GM12878 (cell line): ENCODE results near the gene MEIOB. TPM values are rescaled to one million over a fixed set of nuclear protein-coding genes. Genes with fewer than 3 reads are reported as not detected.

Source experiments
- ATAC-seq: fragments of 200-7000 bp; cut with Tn5 transposase; 3 replicates; pipeline ENCODE4 v1.9.1; 2020; ENCODE audit warnings: mild to moderate bottlenecking, moderate library complexity
- BruUV-seq: library from RNA; stranded (reverse); fragments of 400-500 nt; replicated peaks from 2 replicates; lab custom pipeline; 2021; lab: Mats Ljungman, UMichigan
- CTCF ChIA-PET: fragments of 300-600 bp; sonication (Branson Sonifier 250); formaldehyde crosslinking; extraction: SDS; loops from one replicate; lab custom pipeline; 2021; ENCODE audit warnings: inconsistent platforms; lab: Yijun Ruan, JAX
- POLR2A ChIA-PET: fragments of 350-600 bp; formaldehyde crosslinking; extraction: SDS; loops from one replicate; lab custom pipeline; 2021; ENCODE audit warnings: inconsistent platforms; lab: Charles Lee
- RAD21 ChIA-PET: fragments of 300-600 bp; sonication (Branson Sonifier 250); formaldehyde crosslinking; loops from one replicate; lab custom pipeline; 2023; ENCODE audit warnings: antibody characterized with exemption; ENCODE audit not compliant: unreplicated experiment; lab: Charles Lee
- SMC1A ChIA-PET: fragments of 300-600 bp; sonication (Branson Sonifier 250); formaldehyde crosslinking; loops from one replicate; lab custom pipeline; 2023; ENCODE audit not compliant: unreplicated experiment, uncharacterized antibody; lab: Charles Lee
- DNase-seq: peaks from one replicate; pipeline ENCODE4 v3.0.0-alpha.2; 2011; ENCODE audit warnings: low read depth, low spot score
- FAIRE-seq: peaks from 3 replicates; lab custom pipeline; 2011; peaks lifted over from hg19 to GRCh38; lab: Jason Lieb, UNC
- H2AFZ ChIP-seq: 2 replicates; pipeline ENCODE4 v1.6.0; 2011; ENCODE audit warnings: low read depth, low read length, control low read depth; ENCODE audit not compliant: control insufficient read depth
- H3K27ac ChIP-seq: 2 replicates; pipeline ENCODE4 v1.5.1; 2011; ENCODE audit warnings: control low read depth; ENCODE audit not compliant: control insufficient read depth, insufficient read depth
- H3K27me3 ChIP-seq, 2 experiments: replicated peaks in 1 of 2; 2 replicates each; pipeline versions ENCODE4 v1.6.0 to v1.6.1; 2011; ENCODE audit warnings: low read length in 1 of 2; ENCODE audit not compliant: control insufficient read depth in 2 of 2, insufficient read depth in 2 of 2
- H3K36me3 ChIP-seq, 2 experiments: 2 replicates each; pipeline ENCODE4 v1.5.1; 2011; ENCODE audit warnings: low read length in 1 of 2; ENCODE audit not compliant: control insufficient read depth in 2 of 2, insufficient read depth in 2 of 2
- H3K4me1 ChIP-seq: 2 replicates; pipeline ENCODE4 v1.6.1; 2011; ENCODE audit warnings: mild to moderate bottlenecking, low read length, moderate library complexity, mixed read lengths; ENCODE audit not compliant: control insufficient read depth, insufficient read depth
- H3K4me2 ChIP-seq: 2 replicates; pipeline ENCODE4 v1.6.0; 2011; ENCODE audit warnings: control low read depth; ENCODE audit not compliant: control insufficient read depth, insufficient read depth
- H3K4me3 ChIP-seq: fragments of 200-600 bp; sonication (generic); 2 replicates; pipeline ENCODE4 v1.5.1; 2016
- H3K79me2 ChIP-seq: 2 replicates; pipeline ENCODE4 v1.6.0; 2011; ENCODE audit warnings: low read length; ENCODE audit not compliant: control insufficient read depth, insufficient read depth
- H3K9ac ChIP-seq: 2 replicates; pipeline ENCODE4 v1.8.0; 2011; ENCODE audit warnings: low read length, control low read depth, mixed read lengths; ENCODE audit not compliant: control insufficient read depth, insufficient read depth
- H3K9me3 ChIP-seq: replicated peaks from 3 replicates; pipeline ENCODE4 v1.5.1; 2011; ENCODE audit warnings: mild to moderate bottlenecking, low read length; ENCODE audit not compliant: control insufficient read depth, insufficient read depth
- H4K20me1 ChIP-seq: 2 replicates; pipeline ENCODE4 v1.6.0; 2011; ENCODE audit not compliant: control insufficient read depth, insufficient read depth
- BCL11A ChIP-seq: IDR thresholded peaks from 2 replicates; pipeline ENCODE4 v1.6.1; 2011; ENCODE audit warnings: low read depth, low read length
- BHLHE40 ChIP-seq, 2 experiments: fragments of 450-650 bp in 1 of 2; IDR thresholded peaks; 2 replicates each; pipeline ENCODE4 v1.6.1; 2011 to 2017; ENCODE audit warnings: low read depth in 2 of 2, borderline replicate concordance in 1 of 2, improper control_type of control experiment in 1 of 2, low read length in 1 of 2, mild to moderate bottlenecking in 1 of 2
- CHD1 ChIP-seq: IDR thresholded peaks from 2 replicates; pipeline ENCODE4 v1.6.1; 2012; ENCODE audit warnings: low read depth, low read length, improper control_type of control experiment
- EED ChIP-seq: sonication (generic); IDR thresholded peaks from 2 replicates; pipeline ENCODE4 v1.6.1; 2016; ENCODE audit warnings: antibody characterized with exemption, low read depth
- EP300 ChIP-seq, 2 experiments: fragments of 150-350 bp in 1 of 2; IDR thresholded peaks; 2 replicates each; pipeline ENCODE4 v1.6.1; 2011 to 2012; ENCODE audit warnings: low read depth in 2 of 2, low read length in 2 of 2, borderline replicate concordance in 1 of 2, improper control_type of control experiment in 1 of 2, inconsistent platforms in 1 of 2; ENCODE audit not compliant: control insufficient read depth in 1 of 2
- KAT2A ChIP-seq: conservative IDR thresholded peaks from 2 replicates; pipeline ENCODE4 v1.6.1; 2011; ENCODE audit warnings: low read depth, low read length; ENCODE audit not compliant: control insufficient read depth
- NFYA ChIP-seq: IDR thresholded peaks from 2 replicates; pipeline ENCODE4 v1.6.1; 2011; ENCODE audit warnings: low read depth, mild to moderate bottlenecking, low read length, improper control_type of control experiment, borderline replicate concordance
- NKRF ChIP-seq: fragments of 450-650 bp; conservative IDR thresholded peaks from 2 replicates; pipeline ENCODE4 v1.6.1; 2017; ENCODE audit warnings: mild to moderate bottlenecking, moderate library complexity
- PML ChIP-seq: IDR thresholded peaks from 2 replicates; pipeline ENCODE4 v1.6.1; 2012; ENCODE audit warnings: low read length, inconsistent platforms
- RAD51 ChIP-seq: fragments of 450-650 bp; IDR thresholded peaks from 2 replicates; pipeline ENCODE4 v1.6.1; 2016; ENCODE audit warnings: moderate library complexity, mild to moderate bottlenecking, inconsistent platforms
- TARDBP ChIP-seq: IDR thresholded peaks from 2 replicates; pipeline ENCODE4 v1.6.1; 2016; ENCODE audit warnings: borderline replicate concordance
- USF1 ChIP-seq: IDR thresholded peaks from 2 replicates; pipeline ENCODE4 v1.6.1; 2011; ENCODE audit warnings: borderline replicate concordance, low read depth, mild to moderate bottlenecking, moderate library complexity, mixed read lengths, low read length; ENCODE audit not compliant: insufficient read depth; ENCODE audit errors: extremely low read length
- ZNF24 ChIP-seq: fragments of 450-650 bp; IDR thresholded peaks from 2 replicates; pipeline ENCODE4 v1.6.1; 2017; ENCODE audit warnings: antibody characterized with exemption, mild to moderate bottlenecking
- WGBS: methylation state at CpG from one replicate; pipeline ENCODE4 v1.1.6; 2016; ENCODE audit warnings: low lambda C conversion rate; ENCODE audit not compliant: insufficient replicate concordance, insufficient coverage; ENCODE audit errors: missing lambda C conversion rate; 5-methylcytosine and 5-hydroxymethylcytosine counted together
- in situ Hi-C: fragments of 300-500 bp; cut with MboI; formaldehyde crosslinking; loops from 9 replicates; pipeline ENCODE4 v1.14.3; 2018; ENCODE audit warnings: mixed read lengths
- intact Hi-C: fragments of 100-400 bp; cut with micrococcal nuclease; formaldehyde crosslinking; loops from one replicate; pipeline ENCODE4 v1.14.2; 2022; ENCODE audit not compliant: unreplicated experiment
- polyA plus RNA-seq, 11 experiments: library from polyadenylated mRNA; depleted of rRNA in 4 of 11; unstranded in 6 of 11; stranded (reverse) in 5 of 11; fragments of >200 nt; fragmentation: Nextera tagmentation in 4 of 11; fragmentation: Illumina TruSeq in 1 of 11; extraction: Ambion mirVana in 4 of 11; extraction: Trizol in 1 of 11; gene quantifications; 1 replicate in 1 of 11; 2 replicates in 10 of 11; pipeline versions ENCODE4 v1.2.1 to v1.2.3, GENCODE V29; 2011 to 2016; ENCODE audit warnings: inconsistent platforms in 2 of 11, missing spikeins in 2 of 11, low read depth in 1 of 11
- total RNA-seq, 4 experiments: library from RNA; depleted of rRNA in 3 of 4; stranded (reverse); fragments of >200 nt in 3 of 4; fragmentation: Illumina TruSeq in 1 of 4; extraction: Trizol in 1 of 4; gene quantifications; 2 replicates each; pipeline versions ENCODE4 v1.2.1 to v1.2.3, GENCODE V29; 2013 to 2021
- TF ChIP-seq, protein P1 (sequence below): fragments of 450-650 bp; IDR thresholded peaks from 2 replicates; pipeline ENCODE4 v1.6.1; 2018; ENCODE audit warnings: borderline replicate concordance, mild to moderate bottlenecking; ENCODE audit not compliant: partially characterized antibody
- TF ChIP-seq, protein P2 (sequence below): IDR thresholded peaks from 2 replicates; pipeline ENCODE4 v1.6.1; 2011; ENCODE audit warnings: low read depth, low read length, improper control_type of control experiment, borderline replicate concordance

The MEIOB gene
- total and polyA plus RNA-seq, 10 of the 15 experiments (the other 5 are each of a cell fraction or from before 2014, with no cell fraction given) = 0.04 to 0.26 (median 0.09) TPM; not detected in 5

GRCh38 chr16:1826691-1827573, 45.0 kb downstream of the MEIOB start, which contains the start of the genes FAHD1 and HAGH:
Gene FAHD1 (plus strand): TSS chr16:1827206. CDS start chr16:1827239, 33 bp downstream.
Gene HAGH (minus strand): TSS chr16:1826825. CDS start chr16:1826787, 38 bp downstream.
- ATAC-seq = peak; percentile 96
- Histone ChIP-seq H3K9ac (peak within 1 kb of the TSS; percentile 77), H3K27me3 (no peaks in the 10 kb centered on the region), H3K27ac (peak within 1 kb of the TSS; percentile 38), H3K4me1 (peaks cover 4% of the 10 kb centered on the region; the same call in 1 of the 2 replicates), H3K36me3 (no peaks in the 10 kb centered on the region), H3K9me3 (no peaks in the 10 kb centered on the region), H3K4me3 (peak within 1 kb of the TSS; percentile 82), H3K4me2 (peak within 1 kb of the TSS; percentile 83), H3K79me2 (peaks cover 17% of the 10 kb centered on the region), H4K20me1 (no peaks in the 10 kb centered on the region), H2AFZ (peak within 1 kb of the TSS; percentile 99)
- FAIRE-seq = peak; percentile 75
- intact Hi-C loops (loop anchor here (2.0 kb wide), 1 partner anchor 44 kb away; the partner anchor contains the start of genes NUBP2 and SPSB3), in situ Hi-C loops (no loop called here)
- DNase-seq = peak; percentile 66
- BruUV-seq = no TSS peak
- POLR2A ChIA-PET = interaction anchor here (0.6 to 2.4 kb wide), 2 partner anchors 44 to 954 kb away, joined by 4 to 8 read pairs; partner anchors contain the start of genes NUBP2 and SPSB3
- under 1% methylated on average over 95 of the region's 104 CpGs for WGBS
- SMC1A ChIA-PET = no interaction called here
- CTCF ChIA-PET = interaction anchor here (0.6 to 1.0 kb wide), 2 partner anchors 44 to 1276 kb away, joined by 3 to 4 read pairs; partner anchors contain the start of gene NUBP2
- RAD21 ChIA-PET = interaction anchor here (0.8 to 1.2 kb wide), 3 partner anchors 44 to 156 kb away, joined by 3 to 5 read pairs (median 4); partner anchors contain the start of genes NUBP2 and SPSB3
- TF ChIP-seq BHLHE40 (IDR thresholded peaks at IDR 0.05; ENCODE audit: borderline replicate concordance in 1 of 2, low read depth in 2 of 2, low read length in 1 of 2) (peak in 1 of 2 experiments; percentile 89; a peak in 2 of 4 replicates), USF1 (peak; percentile 99), BCL11A (no peak), ZNF24 (0 out of 2 replicates have a peak, but pooled peaks have one; percentile 36), NKRF (peak; percentile 98), KAT2A (no peak), PML (no peak), NFYA (no peak), CHD1 (no peak), EP300 (IDR thresholded peaks at IDR 0.05; ENCODE audit: borderline replicate concordance in 1 of 2, control insufficient read depth in 1 of 2, low read depth in 2 of 2, low read length in 2 of 2) (no peak), EED (peak; percentile 63; the same call in 1 of the 2 replicates), RAD51 (peak; percentile 99), TARDBP (peak; percentile 54; the same call in 1 of the 2 replicates)
- TF ChIP-seq, protein P1, sequence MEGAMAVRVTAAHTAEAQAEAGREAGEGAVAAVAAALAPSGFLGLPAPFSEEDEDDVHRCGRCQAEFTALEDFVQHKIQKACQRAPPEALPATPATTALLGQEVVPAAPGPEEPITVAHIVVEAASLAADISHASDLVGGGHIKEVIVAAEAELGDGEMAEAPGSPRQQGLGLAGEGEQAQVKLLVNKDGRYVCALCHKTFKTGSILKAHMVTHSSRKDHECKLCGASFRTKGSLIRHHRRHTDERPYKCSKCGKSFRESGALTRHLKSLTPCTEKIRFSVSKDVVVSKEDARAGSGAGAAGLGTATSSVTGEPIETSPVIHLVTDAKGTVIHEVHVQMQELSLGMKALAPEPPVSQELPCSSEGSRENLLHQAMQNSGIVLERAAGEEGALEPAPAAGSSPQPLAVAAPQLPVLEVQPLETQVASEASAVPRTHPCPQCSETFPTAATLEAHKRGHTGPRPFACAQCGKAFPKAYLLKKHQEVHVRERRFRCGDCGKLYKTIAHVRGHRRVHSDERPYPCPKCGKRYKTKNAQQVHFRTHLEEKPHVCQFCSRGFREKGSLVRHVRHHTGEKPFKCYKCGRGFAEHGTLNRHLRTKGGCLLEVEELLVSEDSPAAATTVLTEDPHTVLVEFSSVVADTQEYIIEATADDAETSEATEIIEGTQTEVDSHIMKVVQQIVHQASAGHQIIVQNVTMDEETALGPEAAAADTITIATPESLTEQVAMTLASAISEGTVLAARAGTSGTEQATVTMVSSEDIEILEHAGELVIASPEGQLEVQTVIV = no peak
- TF ChIP-seq, protein P2, sequence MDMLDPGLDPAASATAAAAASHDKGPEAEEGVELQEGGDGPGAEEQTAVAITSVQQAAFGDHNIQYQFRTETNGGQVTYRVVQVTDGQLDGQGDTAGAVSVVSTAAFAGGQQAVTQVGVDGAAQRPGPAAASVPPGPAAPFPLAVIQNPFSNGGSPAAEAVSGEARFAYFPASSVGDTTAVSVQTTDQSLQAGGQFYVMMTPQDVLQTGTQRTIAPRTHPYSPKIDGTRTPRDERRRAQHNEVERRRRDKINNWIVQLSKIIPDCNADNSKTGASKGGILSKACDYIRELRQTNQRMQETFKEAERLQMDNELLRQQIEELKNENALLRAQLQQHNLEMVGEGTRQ = peak; percentile 99
